Esophagus squamous epithelium (tissue), 5 donors: ENCODE data around the gene GEMIN5. TPM values are rescaled to one million over a fixed set of nuclear protein-coding genes. Genes with fewer than 3 reads are reported as not detected.
"Not testable (repeated sequence)": the region's sequence is repeated elsewhere in the genome, so short reads cannot be mapped to it uniquely, and the experiment has no call there.

ENCODE experiments used
- DNase-seq: peaks from one replicate; lab custom pipeline; 2025; lab: John Stamatoyannopoulos, UW
- H3K27ac ChIP-seq, 4 donors: fragments of 200-600 bp; sonication (generic); one replicate each; pipeline ENCODE4 v1.5.1; 2016 to 2019; ENCODE audit warnings: mild to moderate bottlenecking in 1 of 4
- H3K27me3 ChIP-seq, 4 donors: fragments of 200-600 bp; sonication (generic); 1 replicate in 3 of 4; 2 replicates in 1 of 4; pipeline versions ENCODE4 v1.5.1 to v1.6.0; 2017 to 2021; ENCODE audit warnings: antibody characterized with exemption in 1 of 4
- H3K36me3 ChIP-seq, 3 donors: fragments of 200-600 bp; sonication (generic); one replicate each; pipeline ENCODE4 v1.5.1; 2016 to 2019
- H3K4me1 ChIP-seq, 3 donors: fragments of 200-600 bp; sonication (generic); one replicate each; pipeline ENCODE4 v1.5.1; 2017 to 2019
- H3K4me3 ChIP-seq, 4 donors: fragments of 200-600 bp; sonication (generic); 1 replicate in 3 of 4; 2 replicates in 1 of 4; pipeline ENCODE4 v1.5.1; 2016 to 2019; ENCODE audit warnings: mild to moderate bottlenecking in 2 of 4, moderate library complexity in 1 of 4
- H3K9me3 ChIP-seq, 3 donors: fragments of 200-600 bp; sonication (generic); one replicate each; pipeline ENCODE4 v1.5.1; 2016 to 2019
- CTCF ChIP-seq, 6 experiments: fragments of 450-650 bp in 4 of 6; fragments of 200-600 bp in 2 of 6; sonication (generic) in 2 of 6; IDR thresholded peaks; one replicate each; pipeline ENCODE4 v1.5.1; 2016 to 2019; ENCODE audit warnings: antibody characterized with exemption in 6 of 6, mild to moderate bottlenecking in 4 of 6, moderate library complexity in 4 of 6
- POLR2A ChIP-seq, 4 donors: fragments of 450-650 bp; IDR thresholded peaks; one replicate each; pipeline ENCODE4 v1.6.1; 2017; ENCODE audit warnings: antibody characterized with exemption in 4 of 4, mild to moderate bottlenecking in 4 of 4, moderate library complexity in 3 of 4
- WGBS, 2 donors: methylation state at CpG; one replicate each; pipeline ENCODE4 v1.1.5; 2018; 5-methylcytosine and 5-hydroxymethylcytosine counted together
- intact Hi-C: fragments of 100-400 bp; cut with DNase I; formaldehyde crosslinking; loops from one replicate; pipeline ENCODE4 v1.15.0; 2022
- total RNA-seq, 4 donors: library from RNA; depleted of rRNA; stranded (reverse); fragments of >200 nt; gene quantifications; one replicate each; pipeline ENCODE4 v1.1.0, GENCODE V29; 2016
- donor health status: DM: yes; HTN: yes; CAD: no.

Gene GEMIN5
- total RNA-seq, 4 donors from 2014 or later: 10.1 to 18.1 (median 13.2) TPM

GRCh38 chr5:154977409-154977808, 39.4 kb upstream of the GEMIN5 start:
- no peak overlapping the region for H3K4me3 ChIP-seq
- no peaks in the 10 kb centered on the region for H3K27me3 ChIP-seq
- H3K36me3 ChIP-seq: peaks cover 0 to 6% (median 0%) of the 10 kb centered on the region in 3 donors
- no peaks in the 10 kb centered on the region for H3K4me1 ChIP-seq
- TF ChIP-seq CTCF (IDR thresholded peaks at IDR 0.05): no peak
- TF ChIP-seq POLR2A (IDR thresholded peaks at IDR 0.05): no peak
- H3K27ac ChIP-seq: no peak overlapping the region
- H3K9me3 ChIP-seq: no peaks in the 10 kb centered on the region
- no peak for DNase-seq
- intact Hi-C loops: no loop called here
- 31 to 75% methylated on average over 1 of the region's 1 CpG for WGBS, 2 donors

GRCh38 chr5:154976082-154976481, 38.1 kb upstream of the GEMIN5 start:
- H3K4me3 ChIP-seq, intact Hi-C loops, H3K27ac ChIP-seq, H3K27me3 ChIP-seq, DNase-seq, H3K4me1 ChIP-seq, H3K36me3 ChIP-seq, H3K9me3 ChIP-seq: not testable (repeated sequence)
- WGBS, 2 donors: 93 to 97% methylated on average over 6 to 9 of the region's 9 CpGs

DNA sequence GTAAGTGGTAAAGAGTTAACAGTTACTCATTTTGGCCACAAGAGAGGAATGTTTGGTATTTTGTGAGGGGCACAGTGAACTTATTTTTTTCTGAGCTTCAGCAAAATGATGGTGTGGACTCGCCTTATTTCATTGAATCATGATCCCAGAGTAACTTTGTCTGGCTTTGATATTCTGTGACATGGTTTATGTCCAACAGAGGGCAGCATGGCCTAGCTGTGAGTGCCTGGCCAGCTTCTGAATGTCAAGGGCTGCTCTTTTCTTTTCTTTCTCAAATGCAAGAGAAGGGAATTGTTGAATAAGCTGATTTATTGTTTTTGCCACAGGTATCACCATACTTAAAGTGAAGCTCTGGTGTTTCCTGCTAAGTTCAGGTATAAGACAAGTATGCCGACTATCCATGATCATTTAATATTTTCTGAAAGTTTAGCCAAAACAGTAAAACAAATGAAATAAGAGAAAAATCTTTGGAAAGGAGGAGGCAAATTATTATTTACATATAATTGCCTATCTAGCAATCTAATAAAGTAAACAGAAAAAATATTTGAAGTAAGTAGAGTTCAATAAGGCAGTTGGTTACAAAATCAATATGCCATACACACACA, 34.6 kb upstream of the GEMIN5 start:
- DNase-seq: no peak
- Histone ChIP-seq H3K27me3 (no peaks in the 10 kb centered on the region), H3K27ac (no peak overlapping the region), H3K4me1 (no peaks in the 10 kb centered on the region), H3K36me3 (peaks cover 0 to 24% (median 0%) of the 10 kb centered on the region in 3 donors), H3K4me3 (no peak overlapping the region), H3K9me3 (no peaks in the 10 kb centered on the region)
- WGBS, 2 donors: 76 to 81% methylated on average over 2 of the region's 2 CpGs
- intact Hi-C loops: no loop called here
- TF ChIP-seq CTCF (IDR thresholded peaks at IDR 0.05): peak in 5 of 6 experiments; percentile 13 to 56 (median 43)
- TF ChIP-seq POLR2A (IDR thresholded peaks at IDR 0.05): no peak

- Histone ChIP-seq H3K27ac (no peak overlapping the region), H3K27me3 (no peaks in the 10 kb centered on the region), H3K4me3 (no peak overlapping the region), H3K36me3 (peaks cover 0 to 34% (median 0%) of the 10 kb centered on the region in 3 donors), H3K4me1 (no peaks in the 10 kb centered on the region), H3K9me3 (no peaks in the 10 kb centered on the region)
- 72 to 78% methylated on average over 2 of the region's 2 CpGs for WGBS, 2 donors
- no peak for TF ChIP-seq CTCF (IDR thresholded peaks at IDR 0.05)
- TF ChIP-seq POLR2A (IDR thresholded peaks at IDR 0.05): no peak
- intact Hi-C loops: no loop called here
- no peak for DNase-seq
These were observed 33.5 kb upstream of the GEMIN5 start for GRCh38 chr5:154971501-154971900.

DNA sequence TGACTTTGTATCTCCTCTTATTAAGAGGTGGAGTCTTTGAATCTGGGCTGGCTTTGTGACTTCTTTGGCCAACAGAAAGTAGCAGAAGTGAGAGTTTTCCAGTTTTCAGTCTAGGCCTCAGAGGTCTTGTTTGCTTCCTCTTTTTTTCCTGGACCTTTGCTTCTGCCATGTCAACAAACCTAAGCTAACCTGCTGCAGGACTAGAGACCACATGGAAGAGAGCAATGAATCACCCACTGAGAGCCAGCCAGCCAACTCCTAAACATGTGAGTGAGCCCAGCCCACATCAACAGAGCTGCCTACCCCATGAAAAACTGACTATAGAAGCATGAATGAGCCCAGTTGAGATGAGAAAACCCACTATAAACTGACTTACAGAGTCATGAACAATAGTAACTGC, 32.7 kb upstream of the GEMIN5 start:
- intact Hi-C loops: no loop called here
- Histone ChIP-seq H3K27me3 (no peaks in the 10 kb centered on the region), H3K9me3 (no peaks in the 10 kb centered on the region), H3K4me1 (peaks cover 0 to 2% (median 0%) of the 10 kb centered on the region in 3 donors), H3K27ac (no peak overlapping the region), H3K36me3 (peaks cover 0 to 38% (median 0%) of the 10 kb centered on the region in 3 donors), H3K4me3 (no peak overlapping the region)
- DNase-seq: no peak
- no peak for TF ChIP-seq POLR2A (IDR thresholded peaks at IDR 0.05)

DNA sequence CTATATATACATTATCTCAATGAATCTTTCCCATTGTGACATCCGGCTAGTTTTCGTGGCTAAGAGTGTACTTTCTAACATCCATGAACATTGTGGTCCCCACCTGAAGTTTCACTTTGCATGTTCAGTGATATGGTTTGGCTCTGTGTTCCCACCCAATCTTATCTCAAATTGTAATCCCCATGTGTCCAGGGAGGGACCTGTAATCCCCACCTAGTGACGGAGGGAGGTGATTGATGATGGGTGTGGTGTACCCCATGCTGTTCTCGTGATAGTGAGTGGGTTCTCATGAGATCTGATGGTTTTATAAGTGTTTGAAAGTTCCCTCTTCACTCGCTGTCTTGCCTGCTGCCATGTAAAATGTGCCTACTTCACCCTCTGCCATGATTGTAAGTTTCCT, 30.9 kb upstream of the GEMIN5 start:
- TF ChIP-seq POLR2A (IDR thresholded peaks at IDR 0.05): no peak
- H3K4me3 ChIP-seq: no peak overlapping the region
- intact Hi-C loops: no loop called here
- H3K9me3 ChIP-seq: no peaks in the 10 kb centered on the region
- no peak for DNase-seq
- peaks cover 0 to 38% (median 0%) of the 10 kb centered on the region in 3 donors for H3K36me3 ChIP-seq
- H3K4me1 ChIP-seq: peaks cover 0 to 5% (median 0%) of the 10 kb centered on the region in 3 donors
- no peaks in the 10 kb centered on the region for H3K27me3 ChIP-seq
- WGBS, 2 donors: 84 to 92% methylated on average over 5 of the region's 5 CpGs
- H3K27ac ChIP-seq: no peak overlapping the region
